Activated naive CD4-positive, alpha-beta T cell treated with anti-CD3 and anti-CD28 coated beads, Interleukin-2, amount 50 U/mL, for 16 hours (primary cell): Measurements from ENCODE around the gene H2BK1.

ENCODE experiments used
- DNase-seq: peaks from one replicate; pipeline ENCODE4 v3.0.0-alpha.2; 2020

Gene H2BK1

DNA sequence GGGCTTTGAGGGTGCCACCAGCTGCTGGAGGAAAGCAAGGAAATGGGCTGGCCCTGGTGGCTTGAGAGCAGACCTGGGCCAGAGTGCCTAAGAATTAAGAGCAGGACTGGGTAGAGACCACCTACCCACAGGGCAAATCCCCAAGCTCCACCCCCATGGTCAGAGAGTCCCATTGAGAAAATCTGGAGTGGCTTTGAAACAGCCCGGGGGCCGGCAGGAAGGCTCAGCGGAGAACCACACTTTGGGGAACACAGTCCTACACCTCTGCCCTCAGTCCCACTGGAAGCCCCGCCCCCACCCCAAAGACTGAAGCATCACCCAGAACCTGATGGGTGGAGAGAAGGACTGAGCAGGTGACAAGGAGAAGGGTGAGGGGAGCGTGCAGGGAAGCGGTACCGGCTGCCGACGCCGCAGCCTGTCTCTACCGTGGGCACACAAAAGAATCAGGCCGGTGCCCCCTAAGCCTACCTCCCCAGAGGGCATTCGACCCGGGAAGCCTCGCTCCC is 34.6 kb upstream of the H2BK1 start:
- no peak for DNase-seq

GRCh38 chr7:151244196-151244840 is 34.0 kb upstream of the H2BK1 start:
- peak; percentile 53 for DNase-seq

GRCh38 chr7:151243408-151244195 is 33.3 kb upstream of the H2BK1 start:
- DNase-seq, result peak; percentile 48

- no peak for DNase-seq
Measured at GRCh38 chr7:151243045-151243349, 32.7 kb upstream of the H2BK1 start.

GRCh38 chr7:151242159-151243044 is 32.1 kb upstream of the H2BK1 start:
- no peak for DNase-seq

GRCh38 chr7:151241755-151242096 is 31.4 kb upstream of the H2BK1 start:
- no peak for DNase-seq

GRCh38 chr7:151240942-151241754 is 30.9 kb upstream of the H2BK1 start:
- DNase-seq, result no peak

- DNase-seq, result no peak
Measured at GRCh38 chr7:151240536-151240935, 30.2 kb upstream of the H2BK1 start.

DNA sequence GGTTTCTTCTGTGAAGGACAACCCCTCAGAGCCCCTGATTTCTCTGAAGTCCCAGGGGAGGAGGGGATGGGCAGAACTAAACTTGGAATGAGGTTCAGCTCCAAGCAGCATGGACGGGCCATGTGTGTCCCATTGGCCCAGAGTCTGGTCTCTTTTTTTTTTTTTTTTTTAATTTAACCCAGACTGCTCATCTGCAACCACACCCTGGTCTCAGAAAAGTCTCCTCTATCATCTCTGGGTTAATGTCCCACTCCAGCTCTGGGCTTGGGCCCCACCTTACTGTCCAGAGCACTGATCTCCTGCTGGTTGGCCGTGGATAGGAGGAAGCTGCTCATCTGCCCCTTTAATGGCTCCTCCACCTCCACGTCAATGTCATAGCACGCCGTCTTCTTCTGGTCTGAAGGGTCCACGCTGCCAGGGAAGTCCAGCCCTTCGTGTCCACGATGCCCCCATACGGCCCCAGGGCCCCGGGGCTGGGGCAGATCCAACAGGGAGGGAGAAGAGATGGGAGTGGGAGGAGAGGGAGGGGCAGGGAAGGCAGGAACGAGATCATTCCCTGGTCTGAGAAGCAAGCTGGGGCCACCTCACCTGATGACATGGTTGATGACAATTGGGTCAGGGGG is 29.7 kb upstream of the H2BK1 start:
- no peak for DNase-seq

GRCh38 chr7:151238924-151239836 is 28.9 kb upstream of the H2BK1 start:
- DNase-seq, result no peak

DNA sequence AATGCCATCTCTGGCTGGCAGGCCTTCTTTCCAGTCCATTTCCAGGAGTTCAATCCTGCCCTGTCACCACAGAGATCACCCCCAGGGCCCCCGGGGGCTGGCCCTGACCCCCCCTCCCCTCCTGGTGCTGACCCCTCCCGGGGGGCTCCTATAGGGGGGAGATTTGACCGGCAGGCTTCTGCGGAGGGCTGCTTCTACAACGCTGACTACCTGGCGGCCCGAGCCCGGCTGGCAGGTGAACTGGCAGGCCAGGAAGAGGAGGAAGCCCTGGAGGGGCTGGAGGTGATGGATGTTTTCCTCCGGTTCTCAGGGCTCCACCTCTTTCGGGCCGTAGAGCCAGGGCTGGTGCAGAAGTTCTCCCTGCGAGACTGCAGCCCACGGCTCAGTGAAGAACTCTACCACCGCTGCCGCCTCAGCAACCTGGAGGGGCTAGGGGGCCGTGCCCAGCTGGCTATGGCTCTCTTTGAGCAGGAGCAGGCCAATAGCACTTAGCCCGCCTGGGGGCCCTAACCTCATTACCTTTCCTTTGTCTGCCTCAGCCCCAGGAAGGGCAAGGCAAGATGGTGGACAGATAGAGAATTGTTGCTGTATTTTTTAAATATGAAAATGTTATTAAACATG is 28.0 kb upstream of the H2BK1 start:
- DNase-seq, result no peak

- no peak for DNase-seq
Measured at GRCh38 chr7:151237244-151238189, 27.2 kb upstream of the H2BK1 start.

DNA sequence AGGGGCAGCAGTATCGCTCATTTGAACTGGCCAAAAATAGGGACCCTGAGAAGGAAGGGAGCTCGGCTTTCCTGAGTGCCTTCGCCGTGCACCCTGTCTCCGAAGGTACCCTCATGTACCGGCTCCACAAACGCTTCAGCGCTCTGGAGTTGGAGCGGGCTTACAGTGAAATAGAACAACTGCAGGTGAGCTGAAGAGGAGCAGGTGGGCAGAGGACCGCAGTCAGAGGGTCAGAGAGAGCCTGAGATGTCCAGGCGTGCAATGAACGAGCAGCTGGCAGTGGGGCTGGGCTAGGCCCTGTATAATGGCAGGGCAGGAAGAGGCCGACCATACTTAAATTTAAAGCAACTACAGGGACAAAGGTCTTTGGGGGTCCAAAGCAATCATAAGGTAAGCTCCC is 26.1 kb upstream of the H2BK1 start:
- DNase-seq, result no peak

DNA sequence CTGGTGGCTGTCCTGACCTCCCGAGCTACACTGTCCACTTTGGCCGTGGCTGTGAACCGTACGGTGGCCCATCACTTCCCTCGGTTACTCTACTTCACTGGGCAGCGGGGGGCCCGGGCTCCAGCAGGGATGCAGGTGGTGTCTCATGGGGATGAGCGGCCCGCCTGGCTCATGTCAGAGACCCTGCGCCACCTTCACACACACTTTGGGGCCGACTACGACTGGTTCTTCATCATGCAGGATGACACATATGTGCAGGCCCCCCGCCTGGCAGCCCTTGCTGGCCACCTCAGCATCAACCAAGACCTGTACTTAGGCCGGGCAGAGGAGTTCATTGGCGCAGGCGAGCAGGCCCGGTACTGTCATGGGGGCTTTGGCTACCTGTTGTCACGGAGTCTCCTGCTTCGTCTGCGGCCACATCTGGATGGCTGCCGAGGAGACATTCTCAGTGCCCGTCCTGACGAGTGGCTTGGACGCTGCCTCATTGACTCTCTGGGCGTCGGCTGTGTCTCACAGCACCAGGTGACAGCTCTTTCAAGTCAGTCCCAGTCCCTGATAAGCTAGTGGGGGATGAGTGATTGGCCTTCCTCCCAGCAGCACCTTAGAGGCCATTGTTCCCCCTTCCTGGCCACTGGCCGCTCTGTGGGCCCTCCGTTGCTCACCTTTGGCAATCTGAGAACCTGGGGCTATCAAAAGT is 25.0 kb upstream of the H2BK1 start:
- no peak for DNase-seq

- no peak for DNase-seq
Measured at GRCh38 chr7:151233804-151234203, 23.5 kb upstream of the H2BK1 start.

DNA sequence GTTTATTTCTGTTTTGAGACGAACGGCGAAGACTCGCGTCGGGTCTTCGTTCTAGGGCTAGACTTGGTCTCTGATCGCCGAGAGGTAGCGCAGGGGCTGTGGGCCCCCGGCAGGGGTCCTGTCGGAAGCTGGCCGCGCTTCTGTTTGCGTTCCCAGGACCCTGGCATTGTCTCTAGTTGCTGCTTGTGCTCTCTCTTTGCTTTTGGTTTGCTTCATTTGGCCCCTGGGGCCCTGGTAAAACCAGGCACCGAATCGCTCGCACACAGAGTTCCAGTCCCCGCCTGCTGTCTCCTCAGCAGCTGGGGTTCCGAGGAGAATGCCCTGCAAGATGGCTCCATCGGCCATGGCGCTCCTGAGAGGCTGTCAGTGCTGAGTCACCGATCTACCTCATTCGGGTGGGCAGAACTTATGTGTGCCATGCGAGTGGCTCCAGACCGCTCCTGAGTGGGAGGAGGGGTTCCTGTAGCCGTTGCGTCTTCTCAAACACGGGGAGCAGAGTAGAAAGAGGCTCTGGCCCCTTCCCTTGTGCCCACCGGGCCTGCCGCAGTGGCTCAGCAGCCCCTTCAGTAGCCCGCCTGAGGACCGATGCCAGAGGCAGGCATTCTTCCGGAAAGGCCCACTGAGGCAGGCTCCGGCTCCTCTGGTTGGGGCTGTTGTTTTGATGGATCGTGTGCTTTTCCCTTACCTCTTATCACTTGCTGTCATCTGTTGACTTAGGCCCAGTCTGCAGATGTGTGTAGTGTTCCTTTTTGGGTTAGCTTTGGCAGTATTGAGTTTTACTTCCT is 22.8 kb upstream of the H2BK1 start:
- peak; percentile 82 for DNase-seq

GRCh38 chr7:151232091-151232916 is 22.0 kb upstream of the H2BK1 start, which contains the start of gene CHPF2:
CHPF2 (plus strand) TSS chr7:151232483; CDS start chr7:151234012, 1,529 bp downstream.
- peak; percentile 85 for DNase-seq
